Stimulated activated naive CD8-positive, alpha-beta T cell treated with anti-CD3 and anti-CD28 coated beads, Interleukin-15, amount 100 ng/mL, for 72 hours (primary cell): ENCODE measurements around the gene MAMDC2.
A peak's percentile ranks its signal among the peaks of the same experiment; 100 is the strongest.

Source experiments
- ATAC-seq: fragments of 150-1000 bp; cut with Tn5 transposase; 2 replicates; pipeline ENCODE4 v1.10.0; 2021; ENCODE audit warnings: mild to moderate bottlenecking, moderate library complexity
- DNase-seq, 2 donors: peaks; one replicate each; pipeline ENCODE4 v3.0.0; 2021 to 2022
- H3K27ac Mint-ChIP-seq, 2 donors: one replicate each; pipeline ENCODE4 v1.8.0; 2022; ENCODE audit warnings: mild to moderate bottlenecking in 2 of 2, mixed read lengths in 2 of 2, moderate library complexity in 2 of 2
- H3K27me3 Mint-ChIP-seq: one replicate; pipeline ENCODE4 v1.8.0; 2022; ENCODE audit warnings: mixed read lengths
- H3K4me1 Mint-ChIP-seq: one replicate; pipeline ENCODE4 v1.8.0; 2022; ENCODE audit warnings: mild to moderate bottlenecking, mixed read lengths
- H3K4me3 Mint-ChIP-seq, 2 donors: one replicate each; pipeline ENCODE4 v1.8.0; 2022; ENCODE audit warnings: mild to moderate bottlenecking in 2 of 2, mixed read lengths in 2 of 2, moderate library complexity in 1 of 2
- H3K9me3 Mint-ChIP-seq, 2 donors: one replicate each; pipeline ENCODE4 v1.8.0; 2022; ENCODE audit warnings: mixed read lengths in 2 of 2

Gene MAMDC2

DNA sequence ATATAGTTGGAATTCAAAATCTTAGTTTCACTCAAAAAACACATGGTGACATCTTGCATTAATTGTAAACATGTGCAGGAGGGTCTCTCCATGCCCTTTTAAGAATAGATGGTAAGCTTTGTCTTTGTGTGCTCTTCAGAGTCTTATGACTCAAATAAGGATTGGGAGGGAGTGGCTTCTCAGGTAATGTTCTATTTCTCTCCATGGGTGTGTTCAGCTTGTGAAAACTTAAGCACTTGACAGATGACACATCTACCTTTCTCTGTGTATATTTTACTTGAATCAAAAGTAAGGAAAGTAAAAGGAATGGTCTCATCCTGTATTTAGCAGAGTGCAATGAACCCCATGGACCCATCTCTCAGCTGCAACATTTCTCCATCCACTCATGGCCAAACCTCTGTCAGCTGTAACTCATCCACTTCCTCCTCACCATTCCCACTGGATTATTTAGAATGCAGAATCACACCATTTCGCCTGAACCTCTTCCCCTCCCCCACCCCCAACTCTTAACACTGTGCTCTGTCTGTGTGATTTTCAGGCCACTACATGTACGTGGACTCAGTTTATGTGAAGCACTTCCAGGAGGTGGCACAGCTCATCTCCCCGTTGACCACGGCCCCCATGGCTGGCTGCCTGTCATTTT, 82.1 kb downstream of the MAMDC2 start:
- peak; percentile 18 for ATAC-seq
- Mint-ChIP-seq H3K4me1 (no peaks in the 10 kb centered on the region), H3K27me3 (peaks cover 6% of the 10 kb centered on the region)

DNA sequence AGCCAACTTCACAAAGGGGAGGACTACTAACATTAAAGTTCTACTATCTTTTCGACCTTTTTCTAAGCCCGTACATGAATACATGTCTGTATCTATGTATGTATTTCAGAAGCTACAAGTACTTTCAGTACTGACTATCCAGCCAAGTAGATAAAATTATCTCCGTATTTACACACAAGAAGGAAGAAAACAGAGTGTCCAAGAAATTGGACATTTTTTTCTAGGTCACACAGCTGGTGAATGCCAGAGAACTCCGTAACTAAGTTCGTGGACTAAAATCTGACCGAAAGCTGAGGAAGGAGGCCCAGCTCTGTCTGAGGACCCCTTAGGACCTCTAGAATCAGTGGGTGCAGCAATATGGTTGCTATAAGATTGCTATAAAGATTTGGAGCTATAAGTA, 83.4 kb downstream of the MAMDC2 start:
- ATAC-seq, result no peak
- H3K4me1 Mint-ChIP-seq, result no peaks in the 10 kb centered on the region
- H3K27me3 Mint-ChIP-seq, result peaks cover 6% of the 10 kb centered on the region
- no peak for DNase-seq
- no peaks in the 10 kb centered on the region for H3K9me3 Mint-ChIP-seq
- H3K4me3 Mint-ChIP-seq, result no peak overlapping the region
- no peak overlapping the region for H3K27ac Mint-ChIP-seq

More for the DNA sequence above, 82.1 kb downstream of the MAMDC2 start:
- H3K27ac Mint-ChIP-seq, result no peak overlapping the region
- H3K4me3 Mint-ChIP-seq, result no peak overlapping the region
- DNase-seq, result no peak
- no peaks in the 10 kb centered on the region for H3K9me3 Mint-ChIP-seq

DNA sequence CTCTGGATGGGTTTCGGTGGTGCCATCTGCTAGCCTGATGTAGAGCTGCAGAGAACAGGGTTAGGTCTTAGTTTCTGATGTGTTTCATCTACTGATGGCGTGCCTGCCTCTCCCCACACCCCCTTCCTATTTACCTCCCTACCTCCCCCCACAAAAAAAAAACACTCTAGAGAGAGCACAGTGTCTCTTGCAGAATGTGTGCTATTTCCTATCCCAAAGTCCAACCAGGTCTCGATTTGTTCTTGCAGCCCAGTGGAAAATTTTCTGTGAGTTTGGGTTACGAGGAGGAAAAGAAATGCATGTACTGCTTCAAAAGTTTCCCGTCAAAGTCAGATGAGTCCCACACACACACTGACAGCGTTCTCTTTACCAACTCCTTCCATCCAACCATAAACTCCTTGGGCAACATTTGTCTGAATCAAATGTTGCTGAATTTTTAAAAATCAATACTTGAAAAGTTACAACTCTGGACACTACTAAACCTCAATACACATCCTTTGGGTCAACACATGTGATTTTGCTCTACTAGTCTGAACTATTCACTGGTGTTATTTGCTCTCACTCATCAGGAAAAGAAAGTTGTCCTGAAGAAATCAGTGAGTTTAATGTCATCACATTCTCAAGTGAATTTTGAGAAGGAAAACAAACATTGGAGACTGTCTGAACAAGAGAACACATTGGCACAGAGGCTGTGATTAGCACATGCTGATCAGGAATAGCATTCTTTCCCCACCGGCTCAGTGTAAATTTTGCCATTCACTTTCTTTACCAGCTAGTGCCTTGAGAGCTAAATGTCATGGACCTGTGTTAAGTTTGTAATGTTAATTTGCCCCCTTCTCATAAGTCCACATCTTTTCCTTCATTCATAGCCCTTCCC, 84.1 kb downstream of the MAMDC2 start:
- ATAC-seq (no peak), DNase-seq (no peak)
- Mint-ChIP-seq H3K4me1 (no peaks in the 10 kb centered on the region), H3K27ac (no peak overlapping the region), H3K27me3 (peaks cover 6% of the 10 kb centered on the region), H3K4me3 (no peak overlapping the region), H3K9me3 (no peaks in the 10 kb centered on the region)

DNA sequence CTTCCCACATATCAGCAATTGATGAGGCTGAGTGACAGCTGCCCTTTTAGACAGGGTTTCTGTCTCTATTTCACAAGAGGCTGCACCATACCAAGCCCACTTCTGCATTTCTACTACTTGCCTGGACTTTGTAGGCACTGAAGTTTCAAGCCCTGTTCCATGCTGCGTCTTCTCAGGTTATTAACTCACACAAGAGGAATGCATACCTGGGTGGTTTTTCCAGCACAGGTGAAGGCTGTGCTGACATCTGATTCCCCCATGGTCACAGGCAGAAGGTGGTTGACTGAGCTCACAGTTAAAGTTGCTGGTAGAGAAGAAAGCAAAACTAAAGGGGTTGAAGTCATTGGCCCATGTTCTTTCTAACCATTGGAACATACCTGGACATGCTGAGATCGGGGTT, 86.6 kb downstream of the MAMDC2 start:
- Mint-ChIP-seq H3K9me3 (no peaks in the 10 kb centered on the region), H3K4me3 (no peak overlapping the region), H3K27me3 (peaks cover 6% of the 10 kb centered on the region), H3K27ac (no peak overlapping the region), H3K4me1 (no peaks in the 10 kb centered on the region)
- DNase-seq (no peak), ATAC-seq (no peak)

DNA sequence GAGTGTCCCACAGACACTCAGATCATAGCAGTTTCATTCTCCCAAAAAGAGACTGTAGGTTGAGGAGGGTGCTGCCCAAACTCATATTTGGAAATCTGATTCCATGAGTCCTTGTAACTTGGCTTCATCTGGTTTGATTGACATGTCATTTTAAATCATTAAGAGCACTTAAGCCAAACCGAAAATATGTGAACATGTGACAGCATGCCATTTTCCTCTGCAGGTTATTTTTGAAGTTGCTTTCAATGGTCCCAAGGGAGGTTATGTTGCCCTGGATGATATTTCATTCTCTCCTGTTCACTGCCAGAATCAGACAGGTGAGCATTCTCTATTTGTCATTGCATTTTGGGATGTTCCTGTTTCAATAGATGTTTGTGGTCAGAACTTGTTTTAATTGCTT, 87.6 kb downstream of the MAMDC2 start:
- H3K27me3 Mint-ChIP-seq, result peaks cover 2% of the 10 kb centered on the region
- DNase-seq (no peak), ATAC-seq (no peak)
- H3K4me1 Mint-ChIP-seq, result no peaks in the 10 kb centered on the region
- H3K9me3 Mint-ChIP-seq, result no peaks in the 10 kb centered on the region
- H3K27ac Mint-ChIP-seq, result no peak overlapping the region
- H3K4me3 Mint-ChIP-seq, result no peak overlapping the region

DNA sequence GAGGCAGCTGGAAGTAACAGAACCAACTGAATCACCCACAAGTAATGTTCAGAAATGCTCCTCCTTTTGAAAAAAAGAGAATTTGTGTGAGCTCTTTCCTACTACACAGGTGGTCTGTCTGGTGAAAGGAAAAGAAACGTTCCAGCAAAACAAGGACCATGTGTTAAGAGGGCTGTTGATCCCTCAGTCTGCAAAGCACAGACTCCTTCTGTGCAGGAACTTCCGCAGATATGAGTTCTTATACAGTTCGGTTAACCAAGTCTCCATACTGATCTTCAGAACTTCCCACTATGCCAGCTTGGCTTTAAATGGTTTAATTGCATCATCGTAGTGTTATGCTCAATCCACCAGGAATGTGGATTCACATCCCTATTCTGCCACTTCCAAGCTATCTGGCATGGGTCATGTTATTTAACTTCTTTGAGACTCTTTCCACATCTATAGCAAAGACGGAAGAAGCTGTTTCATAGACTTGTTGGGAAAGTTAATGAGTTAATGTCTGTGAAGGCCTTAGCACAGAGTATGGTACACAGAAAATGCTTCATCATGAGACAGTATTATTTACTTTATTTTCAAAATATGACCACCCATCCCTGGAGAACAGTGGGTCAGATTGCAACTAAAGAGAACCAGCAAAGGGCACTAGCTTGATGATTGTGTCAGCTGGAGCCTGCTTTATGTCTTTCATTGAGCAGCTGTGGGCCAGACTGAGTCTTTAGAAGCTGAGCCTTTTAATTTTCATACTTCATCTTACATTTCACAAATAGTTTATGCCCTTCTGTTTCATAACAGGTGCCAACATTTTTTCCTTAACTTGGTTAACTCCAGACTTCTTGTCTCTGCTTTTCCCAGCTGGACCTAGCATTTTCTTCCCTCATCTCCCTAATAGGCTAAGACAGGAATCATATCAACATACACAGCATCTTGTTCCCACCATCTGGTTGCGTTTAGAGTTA, 89.9 kb downstream of the MAMDC2 start:
- DNase-seq (no peak), ATAC-seq (no peak)
- no peaks in the 10 kb centered on the region for H3K27me3 Mint-ChIP-seq
- no peak overlapping the region for H3K27ac Mint-ChIP-seq
- no peak overlapping the region for H3K4me3 Mint-ChIP-seq
- H3K9me3 Mint-ChIP-seq, result no peaks in the 10 kb centered on the region
- no peaks in the 10 kb centered on the region for H3K4me1 Mint-ChIP-seq

DNA sequence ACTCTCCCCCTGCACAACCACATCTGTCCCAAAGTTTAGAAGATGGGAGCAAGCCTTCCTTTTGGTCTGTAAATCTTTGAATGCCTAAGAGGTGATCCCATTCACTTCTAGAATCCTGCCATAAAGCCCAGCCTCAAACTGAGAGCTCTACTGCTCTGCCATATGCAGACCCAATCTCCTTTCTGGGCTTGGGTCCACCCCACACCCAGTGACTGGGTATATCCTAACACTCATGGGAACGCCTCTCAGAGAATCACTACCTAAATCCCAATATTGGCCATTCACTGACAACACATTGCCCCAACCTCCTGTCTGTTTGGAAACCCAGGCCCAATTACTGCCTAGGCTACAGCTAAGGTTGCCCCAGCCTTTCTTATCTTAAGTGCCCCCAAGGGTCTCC, 90.7 kb downstream of the MAMDC2 start:
- H3K4me1 Mint-ChIP-seq, result no peaks in the 10 kb centered on the region
- no peak overlapping the region for H3K4me3 Mint-ChIP-seq
- H3K27ac Mint-ChIP-seq, result no peak overlapping the region
- DNase-seq (no peak), ATAC-seq (no peak)
- H3K9me3 Mint-ChIP-seq, result no peaks in the 10 kb centered on the region
- no peaks in the 10 kb centered on the region for H3K27me3 Mint-ChIP-seq

DNA sequence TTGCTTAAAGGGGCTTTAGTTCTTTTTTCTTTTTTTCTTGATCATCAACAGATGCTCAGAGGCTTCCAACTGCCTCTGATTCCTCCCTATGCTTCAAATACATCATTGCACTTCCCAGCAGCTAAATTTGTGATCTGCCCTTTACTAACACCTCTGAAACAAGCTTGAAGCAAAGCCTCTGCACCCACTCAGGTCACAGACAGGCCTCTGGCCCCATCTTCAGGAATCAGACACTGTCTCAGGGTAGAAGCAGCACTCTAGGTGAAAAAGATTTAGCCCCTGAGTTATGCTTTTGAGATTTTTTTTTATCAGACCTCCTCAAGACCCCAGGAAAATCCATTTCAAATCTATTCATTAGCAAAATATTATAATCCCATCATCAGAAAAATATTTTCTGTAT, 91.5 kb downstream of the MAMDC2 start:
- H3K4me1 Mint-ChIP-seq, result no peaks in the 10 kb centered on the region
- DNase-seq, result no peak
- H3K27me3 Mint-ChIP-seq, result no peaks in the 10 kb centered on the region
- ATAC-seq, result no peak
- H3K27ac Mint-ChIP-seq, result no peak overlapping the region
- H3K4me3 Mint-ChIP-seq, result no peak overlapping the region
- no peaks in the 10 kb centered on the region for H3K9me3 Mint-ChIP-seq

DNA sequence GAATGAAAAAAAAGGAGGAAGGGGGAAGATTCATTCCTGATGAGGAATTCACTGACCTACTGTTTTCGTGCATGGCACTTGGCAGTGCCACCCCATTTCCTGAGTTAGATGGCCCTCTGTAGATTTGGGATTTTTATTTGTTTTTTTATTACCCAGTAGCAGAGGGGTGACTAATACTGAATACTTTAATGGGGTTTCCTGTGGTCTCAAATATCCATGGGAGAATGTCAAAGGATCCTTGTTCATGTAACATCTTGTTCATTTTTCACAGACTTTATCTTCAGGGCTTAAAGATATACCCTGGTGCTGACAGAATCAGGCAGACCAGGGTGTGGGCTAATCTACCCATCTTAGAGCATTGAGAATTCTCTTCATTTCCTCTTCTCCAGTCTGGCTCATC, 93.0 kb downstream of the MAMDC2 start:
- H3K27me3 Mint-ChIP-seq, result no peaks in the 10 kb centered on the region
- no peaks in the 10 kb centered on the region for H3K9me3 Mint-ChIP-seq
- DNase-seq (no peak), ATAC-seq (no peak)
- no peak overlapping the region for H3K27ac Mint-ChIP-seq
- no peak overlapping the region for H3K4me3 Mint-ChIP-seq
- H3K4me1 Mint-ChIP-seq, result no peaks in the 10 kb centered on the region

DNA sequence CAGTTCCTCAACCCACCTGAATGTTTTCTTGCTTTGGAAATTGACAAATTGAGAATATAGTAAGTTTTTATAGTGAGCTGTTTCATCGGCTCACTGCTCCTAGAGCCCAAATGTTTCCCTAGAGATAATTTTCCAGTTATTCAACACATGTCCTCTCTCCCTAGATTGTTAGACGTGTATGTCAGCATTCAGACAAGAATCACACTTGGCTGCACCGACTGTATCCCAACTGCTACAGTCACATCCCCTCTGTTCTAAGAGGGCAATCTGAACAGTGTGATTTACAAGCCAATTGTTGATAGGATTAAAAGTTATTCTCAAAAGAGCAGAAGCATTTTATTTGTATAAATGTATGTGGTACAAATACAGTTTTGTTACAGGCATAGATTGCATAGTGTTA, 93.9 kb downstream of the MAMDC2 start:
- Mint-ChIP-seq H3K27me3 (peaks cover 6% of the 10 kb centered on the region), H3K27ac (no peak overlapping the region), H3K9me3 (no peaks in the 10 kb centered on the region), H3K4me3 (no peak overlapping the region), H3K4me1 (no peaks in the 10 kb centered on the region)
- DNase-seq (no peak), ATAC-seq (no peak)

DNA sequence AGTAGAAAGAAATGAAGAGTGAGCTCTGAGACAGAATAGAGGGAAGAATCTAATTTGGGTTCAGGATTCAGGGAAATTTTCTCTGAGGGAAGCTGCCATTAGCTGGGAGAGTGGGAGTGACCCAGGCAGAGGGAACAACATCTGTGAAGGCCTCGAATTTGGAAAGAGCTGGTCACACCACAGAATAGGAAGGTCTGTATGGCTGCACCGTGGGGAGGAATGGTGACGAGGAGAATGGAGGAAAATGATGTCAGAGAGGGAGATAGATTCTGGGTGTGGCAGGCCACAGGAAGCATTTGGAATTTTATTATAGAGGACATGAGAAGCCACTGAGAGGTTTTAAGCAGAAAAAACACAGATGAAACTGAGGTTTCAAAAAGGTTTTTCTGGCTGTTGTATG, 98.5 kb downstream of the MAMDC2 start:
- peaks cover 6% of the 10 kb centered on the region for H3K27me3 Mint-ChIP-seq

DNA sequence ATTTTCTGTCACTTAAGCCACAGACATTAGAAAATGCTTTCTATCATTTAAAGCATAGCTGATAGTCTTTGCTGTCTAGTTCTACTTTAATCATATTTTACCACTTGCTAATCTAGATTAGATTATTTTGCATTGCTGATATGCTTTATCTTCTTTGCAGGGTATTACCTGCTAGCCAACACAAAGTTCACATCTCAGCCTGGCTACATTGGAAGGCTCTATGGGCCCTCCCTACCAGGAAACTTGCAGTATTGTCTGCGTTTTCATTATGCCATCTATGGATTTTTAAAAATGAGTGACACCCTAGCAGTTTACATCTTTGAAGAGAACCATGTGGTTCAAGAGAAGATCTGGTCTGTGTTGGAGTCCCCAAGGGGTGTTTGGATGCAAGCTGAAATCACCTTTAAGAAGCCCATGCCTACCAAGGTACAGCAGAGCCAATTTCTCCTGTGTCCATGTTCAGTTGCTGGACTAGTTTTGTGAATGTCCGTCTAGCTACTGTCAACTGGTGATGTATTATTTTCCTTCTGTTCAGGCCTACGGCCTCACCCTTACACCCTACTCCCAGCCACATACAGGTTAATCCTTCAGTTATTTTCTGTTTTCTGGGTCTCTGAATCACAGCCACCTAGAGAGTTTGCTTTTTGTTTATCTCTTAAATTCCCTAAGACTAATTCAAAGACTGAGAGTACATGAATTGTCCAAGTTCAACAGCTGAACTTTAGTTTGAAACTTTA, 99.9 kb downstream of the MAMDC2 start:
- DNase-seq, result no peak
- no peak overlapping the region for H3K4me3 Mint-ChIP-seq
- ATAC-seq, result no peak
- no peaks in the 10 kb centered on the region for H3K4me1 Mint-ChIP-seq
- peaks cover 6% of the 10 kb centered on the region for H3K27me3 Mint-ChIP-seq
- no peaks in the 10 kb centered on the region for H3K9me3 Mint-ChIP-seq
- no peak overlapping the region for H3K27ac Mint-ChIP-seq

More for the DNA sequence above, 98.5 kb downstream of the MAMDC2 start:
- Mint-ChIP-seq H3K9me3 (no peaks in the 10 kb centered on the region), H3K27ac (no peak overlapping the region), H3K4me3 (no peak overlapping the region), H3K4me1 (no peaks in the 10 kb centered on the region)
- DNase-seq (no peak), ATAC-seq (no peak)

DNA sequence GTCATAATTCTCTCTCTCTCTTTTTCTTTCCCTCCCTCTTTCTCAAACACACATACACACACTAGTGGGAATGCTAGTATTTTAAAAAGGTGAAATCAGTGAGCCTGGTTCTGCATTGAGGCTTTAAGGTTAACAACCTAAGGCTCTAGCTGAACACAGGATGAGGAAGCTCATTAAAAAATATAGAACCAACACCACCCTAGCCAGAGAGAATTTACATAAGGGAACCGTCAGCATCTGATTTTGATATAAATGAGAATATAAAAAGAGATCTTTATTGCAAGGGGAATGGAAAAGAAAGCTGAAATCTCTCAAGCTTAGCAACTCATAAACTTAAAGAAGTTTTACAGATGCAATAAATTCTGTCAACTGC, 100.5 kb downstream of the MAMDC2 start:
- no peaks in the 10 kb centered on the region for H3K9me3 Mint-ChIP-seq
- no peak overlapping the region for H3K4me3 Mint-ChIP-seq
- H3K4me1 Mint-ChIP-seq, result no peaks in the 10 kb centered on the region
- ATAC-seq (no peak), DNase-seq (no peak)
- peaks cover 6% of the 10 kb centered on the region for H3K27me3 Mint-ChIP-seq
- no peak overlapping the region for H3K27ac Mint-ChIP-seq

DNA sequence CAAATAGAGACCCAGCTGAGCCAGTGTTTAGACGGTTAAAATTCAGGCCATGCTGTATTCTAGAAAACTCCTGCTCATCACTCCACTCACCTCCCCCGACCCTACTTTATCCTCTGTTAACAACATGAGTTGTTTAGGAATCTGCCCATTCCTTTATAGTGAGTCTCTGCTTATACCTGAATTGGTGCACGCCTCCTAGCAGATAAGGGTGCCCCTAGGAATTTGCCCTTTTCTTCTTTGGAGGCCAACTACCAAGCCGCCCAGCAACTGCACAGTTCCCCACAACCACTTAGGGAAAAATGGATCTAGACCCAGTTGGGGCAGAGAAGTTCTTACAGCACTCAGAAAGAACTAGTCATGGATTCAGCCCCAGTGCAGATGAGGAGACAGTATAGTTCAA, 102.3 kb downstream of the MAMDC2 start:
- Mint-ChIP-seq H3K4me1 (no peaks in the 10 kb centered on the region), H3K9me3 (no peaks in the 10 kb centered on the region), H3K27ac (no peak overlapping the region), H3K27me3 (peaks cover 6% of the 10 kb centered on the region), H3K4me3 (no peak overlapping the region)
- ATAC-seq (no peak), DNase-seq (no peak)

DNA sequence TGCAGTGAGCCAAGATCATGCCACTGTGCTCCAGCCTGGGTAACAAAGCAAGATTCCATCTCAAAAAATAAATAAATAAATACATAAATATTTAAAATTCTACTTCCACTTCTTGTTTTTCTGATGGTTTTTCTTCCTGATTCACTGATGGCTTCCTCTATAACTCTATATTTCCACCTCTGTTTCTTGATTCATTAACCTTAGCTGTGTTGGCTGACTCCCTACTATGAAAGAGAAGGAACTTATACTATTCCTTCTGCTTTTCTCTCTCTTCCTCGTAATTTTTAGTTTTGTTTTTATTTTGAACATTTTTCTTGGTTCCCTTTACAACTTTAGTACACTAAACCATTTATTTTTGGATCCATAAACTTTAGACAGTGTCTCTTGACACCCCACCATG, 103.5 kb downstream of the MAMDC2 start:
- Mint-ChIP-seq H3K27me3 (peaks cover 2% of the 10 kb centered on the region), H3K4me3 (no peak overlapping the region), H3K27ac (no peak overlapping the region), H3K9me3 (no peaks in the 10 kb centered on the region), H3K4me1 (no peaks in the 10 kb centered on the region)
- no peak for ATAC-seq
- DNase-seq, result no peak
